Breast epithelium (tissue), 3 donors: ENCODE data around the gene CYB561.

Experiments
- CTCF ChIP-seq, 3 donors: fragments of 450-650 bp; IDR thresholded peaks; one replicate each; pipeline ENCODE4 v1.5.1; 2016 to 2017; ENCODE audit warnings: antibody characterized with exemption in 3 of 3, mild to moderate bottlenecking in 3 of 3, moderate library complexity in 3 of 3
- POLR2A ChIP-seq: fragments of 450-650 bp; IDR thresholded peaks from one replicate; pipeline ENCODE4 v1.6.1; 2016; ENCODE audit warnings: antibody characterized with exemption, mild to moderate bottlenecking, moderate library complexity
- POLR2AphosphoS5 ChIP-seq, 3 donors: sonication (generic); formaldehyde crosslinking; IDR thresholded peaks; one replicate each; pipeline ENCODE4 v1.6.1; 2017; ENCODE audit warnings: antibody characterized with exemption in 3 of 3

GRCh38 chr17:63412234-63412633, 33.9 kb downstream of the CYB561 start:
- TF ChIP-seq CTCF (IDR thresholded peaks at IDR 0.05) (no peak), POLR2A (no peak), POLR2AphosphoS5 (IDR thresholded peaks at IDR 0.05) (no peak)
